ENCODE results near the gene TMEM116. TPM values are rescaled to one million over a fixed set of nuclear protein-coding genes. Genes with fewer than 3 reads are reported as not detected.

The TMEM116 gene
- total RNA-seq, 4 donors from 2014 or later, result 17.6 to 35.9 (median 25.2) TPM

DNA sequence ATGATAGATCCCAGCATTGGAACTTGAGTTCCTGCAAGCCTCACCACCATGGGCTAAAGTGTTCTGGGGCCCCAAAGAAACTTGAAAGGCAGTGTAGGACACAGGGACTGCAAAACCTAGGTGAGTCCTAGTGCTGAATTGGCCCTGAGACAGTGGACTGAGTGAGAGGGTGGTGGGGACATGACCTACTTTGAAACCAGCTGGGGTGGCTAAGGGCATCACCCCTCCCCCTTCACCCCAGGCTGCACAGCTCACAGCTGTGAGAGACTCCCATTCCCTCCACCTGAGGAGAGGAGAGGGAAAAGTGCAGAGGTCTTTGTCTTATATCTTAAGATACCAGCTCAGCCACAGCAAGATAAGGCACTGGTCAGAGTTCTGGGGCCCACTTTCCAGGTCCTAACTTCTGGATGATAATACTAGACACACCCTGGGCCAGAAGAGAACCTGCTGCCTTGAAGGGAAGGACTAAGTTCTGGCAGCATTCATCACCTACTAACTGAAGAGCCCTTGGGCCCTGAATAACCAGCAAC, 108.5 kb downstream of the TMEM116 start:
- Histone ChIP-seq H3K27ac (no peak overlapping the region), H3K4me3 (no peak overlapping the region), H3K27me3 (no peaks in the 10 kb centered on the region), H3K9me3 (peaks cover 0 to 4% of the 10 kb centered on the region in 2 donors), H3K4me1 (no peaks in the 10 kb centered on the region), H3K36me3 (no peaks in the 10 kb centered on the region)
- TF ChIP-seq POLR2AphosphoS5 (IDR thresholded peaks at IDR 0.05), result no peak
- TF ChIP-seq, protein P1, sequence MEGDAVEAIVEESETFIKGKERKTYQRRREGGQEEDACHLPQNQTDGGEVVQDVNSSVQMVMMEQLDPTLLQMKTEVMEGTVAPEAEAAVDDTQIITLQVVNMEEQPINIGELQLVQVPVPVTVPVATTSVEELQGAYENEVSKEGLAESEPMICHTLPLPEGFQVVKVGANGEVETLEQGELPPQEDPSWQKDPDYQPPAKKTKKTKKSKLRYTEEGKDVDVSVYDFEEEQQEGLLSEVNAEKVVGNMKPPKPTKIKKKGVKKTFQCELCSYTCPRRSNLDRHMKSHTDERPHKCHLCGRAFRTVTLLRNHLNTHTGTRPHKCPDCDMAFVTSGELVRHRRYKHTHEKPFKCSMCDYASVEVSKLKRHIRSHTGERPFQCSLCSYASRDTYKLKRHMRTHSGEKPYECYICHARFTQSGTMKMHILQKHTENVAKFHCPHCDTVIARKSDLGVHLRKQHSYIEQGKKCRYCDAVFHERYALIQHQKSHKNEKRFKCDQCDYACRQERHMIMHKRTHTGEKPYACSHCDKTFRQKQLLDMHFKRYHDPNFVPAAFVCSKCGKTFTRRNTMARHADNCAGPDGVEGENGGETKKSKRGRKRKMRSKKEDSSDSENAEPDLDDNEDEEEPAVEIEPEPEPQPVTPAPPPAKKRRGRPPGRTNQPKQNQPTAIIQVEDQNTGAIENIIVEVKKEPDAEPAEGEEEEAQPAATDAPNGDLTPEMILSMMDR (IDR thresholded peaks at IDR 0.05), result no peak
- TF ChIP-seq EP300 (IDR thresholded peaks at IDR 0.05; ENCODE audit: low read depth), result no peak
- intact Hi-C loops (cut with DNase I; ENCODE audit: low total_unique reads) (no loop called here), in situ Hi-C loops (cut with MboI; ENCODE audit: low pct_ligation_motif_present in 1 of 4, low pct_unique_long_range_greater_than_20kb in 1 of 4, low sequenced_read_pairs in 3 of 4) (no loop called here)
- DNase-seq, result no peak

DNA sequence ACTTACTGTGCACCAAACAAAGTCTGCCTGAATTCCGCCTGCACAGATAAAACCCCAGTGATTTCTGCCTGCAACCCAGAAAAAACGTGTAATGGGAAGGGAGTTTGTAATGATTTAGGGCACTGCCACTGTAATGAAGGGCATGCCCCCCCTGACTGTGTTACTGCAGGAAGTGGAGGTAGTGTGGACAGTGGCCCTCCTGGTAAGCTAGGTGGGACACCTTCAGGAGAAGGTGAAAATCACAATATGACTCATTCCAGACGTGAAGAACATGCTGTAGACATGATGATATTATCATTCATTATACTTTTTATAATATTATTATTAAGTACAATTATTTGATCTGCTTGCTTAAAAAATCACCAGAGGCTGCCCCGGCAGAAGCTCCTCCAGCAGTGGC, 111.8 kb downstream of the TMEM116 start:
- 71 to 82% methylated on average over 3 to 4 of the region's 4 CpGs for WGBS, 2 donors (ENCODE audit: low coverage in 1 of 2)
- no peak for TF ChIP-seq POLR2A (IDR thresholded peaks at IDR 0.05)
- TF ChIP-seq EP300 (IDR thresholded peaks at IDR 0.05; ENCODE audit: low read depth), result no peak
- TF ChIP-seq, protein P1 (IDR thresholded peaks at IDR 0.05), result no peak
- no peak for TF ChIP-seq POLR2AphosphoS5 (IDR thresholded peaks at IDR 0.05)
- no peak overlapping the region for H3K27ac ChIP-seq
- in situ Hi-C loops (cut with MboI; ENCODE audit: low pct_ligation_motif_present in 1 of 4, low pct_unique_long_range_greater_than_20kb in 1 of 4, low sequenced_read_pairs in 3 of 4) (no loop called here), intact Hi-C loops (cut with DNase I; ENCODE audit: low total_unique reads) (no loop called here)
- no peaks in the 10 kb centered on the region for H3K36me3 ChIP-seq
- no peaks in the 10 kb centered on the region for H3K4me1 ChIP-seq
- no peaks in the 10 kb centered on the region for H3K27me3 ChIP-seq
- no peaks in the 10 kb centered on the region for H3K9me3 ChIP-seq
- no peak overlapping the region for H3K4me3 ChIP-seq
- no peak for DNase-seq

DNA sequence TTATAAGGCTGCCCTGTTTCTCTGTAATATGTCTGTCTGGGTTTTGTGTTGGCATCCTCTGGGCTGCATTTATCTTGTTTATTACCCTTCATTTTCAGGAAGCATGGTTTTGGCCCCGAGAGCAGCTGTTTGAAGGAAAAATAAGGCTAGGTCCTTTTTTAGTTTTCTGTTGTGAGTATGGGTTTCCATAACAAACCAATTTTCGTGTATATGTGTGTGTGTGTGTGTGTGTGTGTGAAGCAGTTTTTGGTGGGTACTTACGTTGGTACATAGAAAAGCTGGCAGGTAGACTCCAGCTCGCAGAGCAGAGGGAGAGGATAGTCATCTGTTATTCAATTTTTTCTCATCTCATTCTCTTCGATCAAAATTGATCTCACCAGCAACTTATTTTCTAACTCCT, 118.4 kb downstream of the TMEM116 start:
- Histone ChIP-seq H3K4me1 (no peaks in the 10 kb centered on the region), H3K36me3 (peaks cover 0 to 29% (median 12%) of the 10 kb centered on the region in 4 donors), H3K27ac (no peak overlapping the region), H3K4me3 (no peak overlapping the region), H3K27me3 (no peaks in the 10 kb centered on the region), H3K9me3 (no peaks in the 10 kb centered on the region)
- TF ChIP-seq POLR2A (IDR thresholded peaks at IDR 0.05), result no peak
- TF ChIP-seq, protein P1 (IDR thresholded peaks at IDR 0.05), result no peak
- no peak for TF ChIP-seq POLR2AphosphoS5 (IDR thresholded peaks at IDR 0.05)
- TF ChIP-seq EP300 (IDR thresholded peaks at IDR 0.05; ENCODE audit: low read depth), result no peak
- DNase-seq, result no peak
- 47 to 82% methylated on average over 4 to 5 of the region's 5 CpGs for WGBS, 2 donors (ENCODE audit: low coverage in 1 of 2)
- intact Hi-C loops (cut with DNase I; ENCODE audit: low total_unique reads), result no loop called here
- in situ Hi-C loops (cut with MboI; ENCODE audit: low pct_ligation_motif_present in 1 of 4, low pct_unique_long_range_greater_than_20kb in 1 of 4, low sequenced_read_pairs in 3 of 4), result no loop called here

DNA sequence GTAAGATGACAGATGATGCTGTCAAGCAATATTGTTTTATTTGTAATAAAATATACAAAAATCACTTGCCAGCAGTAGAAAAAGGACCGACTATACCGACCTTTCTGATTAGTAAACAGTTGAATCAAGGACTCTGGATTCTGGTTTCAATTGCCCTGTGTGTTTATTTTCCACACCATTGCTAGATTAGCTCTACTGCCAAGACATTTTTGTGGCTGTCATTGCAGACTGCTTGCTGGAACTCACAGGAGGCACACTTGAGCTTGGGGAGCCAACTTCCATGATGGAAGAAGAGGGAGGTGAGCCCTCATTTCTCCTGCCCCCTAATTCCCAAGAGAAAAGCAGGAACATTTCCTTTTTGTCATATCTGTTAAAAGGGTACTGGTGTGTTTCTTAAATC, 119.7 kb downstream of the TMEM116 start:
- no peaks in the 10 kb centered on the region for H3K27me3 ChIP-seq
- no peaks in the 10 kb centered on the region for H3K9me3 ChIP-seq
- intact Hi-C loops (cut with DNase I; ENCODE audit: low total_unique reads), result no loop called here
- no peak overlapping the region for H3K27ac ChIP-seq
- no peak overlapping the region for H3K4me3 ChIP-seq
- in situ Hi-C loops (cut with MboI; ENCODE audit: low pct_ligation_motif_present in 1 of 4, low pct_unique_long_range_greater_than_20kb in 1 of 4, low sequenced_read_pairs in 3 of 4), result no loop called here
- 55 to 77% methylated on average over 2 of the region's 2 CpGs for WGBS, 2 donors (ENCODE audit: low coverage in 1 of 2)
- H3K36me3 ChIP-seq, result peaks cover 0 to 40% (median 15%) of the 10 kb centered on the region in 4 donors
- no peak for DNase-seq
- TF ChIP-seq, protein P1 (IDR thresholded peaks at IDR 0.05), result no peak
- TF ChIP-seq EP300 (IDR thresholded peaks at IDR 0.05; ENCODE audit: low read depth) (no peak), POLR2AphosphoS5 (IDR thresholded peaks at IDR 0.05) (no peak), POLR2A (IDR thresholded peaks at IDR 0.05) (no peak)
- H3K4me1 ChIP-seq, result no peaks in the 10 kb centered on the region

Data from transverse colon (tissue), 4 donors.